Activated CD4-positive, alpha-beta memory T cell treated with anti-CD3 and anti-CD28 coated beads for 36 hours (primary cell): Measurements from ENCODE around the gene TEX29. TPM values are rescaled to one million over a fixed set of nuclear protein-coding genes. Genes with fewer than 3 reads are reported as not detected.

ENCODE experiments used
- CTCF ChIA-PET: fragments of 350-600 bp; sonication (Branson Sonifier 250); formaldehyde crosslinking; loops from one replicate; lab custom pipeline; 2021; ENCODE audit warnings: antibody characterized with exemption, inconsistent platforms; lab: Charles Lee
- POLR2A ChIA-PET: fragments of 350-600 bp; sonication (Branson Sonifier 250); formaldehyde crosslinking; loops from one replicate; lab custom pipeline; 2021; ENCODE audit warnings: antibody characterized with exemption; lab: Charles Lee
- DNase-seq: peaks from one replicate; pipeline ENCODE4 v3.0.0-alpha.2; 2020
- H3K27ac Mint-ChIP-seq: one replicate; pipeline ENCODE4 v1.8.0; 2021; ENCODE audit warnings: mixed read lengths
- H3K27me3 Mint-ChIP-seq: one replicate; pipeline ENCODE4 v1.8.0; 2021; ENCODE audit warnings: mixed read lengths
- H3K36me3 Mint-ChIP-seq: one replicate; pipeline ENCODE4 v1.8.0; 2021; ENCODE audit warnings: mixed read lengths
- H3K4me1 Mint-ChIP-seq: one replicate; pipeline ENCODE4 v1.8.0; 2021; ENCODE audit warnings: low read depth, mixed read lengths
- H3K4me3 Mint-ChIP-seq: one replicate; pipeline ENCODE4 v1.8.0; 2021; ENCODE audit warnings: mild to moderate bottlenecking, mixed read lengths
- H3K9me3 Mint-ChIP-seq: one replicate; pipeline ENCODE4 v1.8.0; 2021; ENCODE audit warnings: mixed read lengths
- intact Hi-C: fragments of 100-400 bp; cut with micrococcal nuclease; formaldehyde crosslinking; loops from one replicate; pipeline ENCODE4 v1.15.1; 2023
- total RNA-seq, 2 experiments: library from RNA; stranded (reverse); gene quantifications; one replicate each; pipeline ENCODE4 v1.2.3, GENCODE V29; 2021

Gene TEX29
- total RNA-seq, 2 experiments from 2014 or later = 0.39 to 0.43 TPM

- Mint-ChIP-seq H3K27ac (no peak overlapping the region), H3K36me3 (no peaks in the 10 kb centered on the region)
- DNase-seq = no peak
Measured at GRCh38 chr13:111371720-111372119, 51.3 kb downstream of the TEX29 start.

GRCh38 chr13:111372651-111373425 lies 52.4 kb downstream of the TEX29 start:
- intact Hi-C loops = no loop called here
- no peak for DNase-seq
- no peak overlapping the region for H3K4me3 Mint-ChIP-seq
- no peak overlapping the region for H3K27ac Mint-ChIP-seq
- ChIA-PET POLR2A (no interaction called here), CTCF (no interaction called here)
- no peaks in the 10 kb centered on the region for H3K9me3 Mint-ChIP-seq
- H3K36me3 Mint-ChIP-seq = no peaks in the 10 kb centered on the region
- H3K27me3 Mint-ChIP-seq = no peaks in the 10 kb centered on the region
- H3K4me1 Mint-ChIP-seq = no peaks in the 10 kb centered on the region

More at GRCh38 chr13:111371720-111372119, 51.3 kb downstream of the TEX29 start:
- POLR2A ChIA-PET = no interaction called here
- intact Hi-C loops = no loop called here
- CTCF ChIA-PET = no interaction called here
- no peaks in the 10 kb centered on the region for H3K27me3 Mint-ChIP-seq
- H3K9me3 Mint-ChIP-seq = no peaks in the 10 kb centered on the region
- no peaks in the 10 kb centered on the region for H3K4me1 Mint-ChIP-seq
- no peak overlapping the region for H3K4me3 Mint-ChIP-seq

GRCh38 chr13:111373486-111373885 lies 53.0 kb downstream of the TEX29 start:
- Mint-ChIP-seq H3K27me3 (no peaks in the 10 kb centered on the region), H3K9me3 (no peaks in the 10 kb centered on the region), H3K4me3 (no peak overlapping the region), H3K36me3 (no peaks in the 10 kb centered on the region), H3K27ac (no peak overlapping the region), H3K4me1 (no peaks in the 10 kb centered on the region)
- POLR2A ChIA-PET = no interaction called here
- no peak for DNase-seq
- CTCF ChIA-PET = no interaction called here
- intact Hi-C loops = no loop called here

- DNase-seq = no peak
- intact Hi-C loops = loop anchor here (10.0 kb wide), 1 partner anchor 316 kb away; no protein-coding TSS in a partner anchor
- Mint-ChIP-seq H3K27me3 (peaks cover 8% of the 10 kb centered on the region), H3K4me1 (peaks cover 12% of the 10 kb centered on the region), H3K27ac (no peak overlapping the region), H3K36me3 (no peaks in the 10 kb centered on the region), H3K9me3 (no peaks in the 10 kb centered on the region), H3K4me3 (no peak overlapping the region)
- ChIA-PET CTCF (interaction anchor here (0.7 kb wide), 1 partner anchor 46 kb away, joined by 3 read pairs; no protein-coding TSS in a partner anchor), POLR2A (no interaction called here)
Measured at GRCh38 chr13:111380431-111380830, 60.0 kb downstream of the TEX29 start.

- DNase-seq = no peak
- ChIA-PET CTCF (no interaction called here), POLR2A (no interaction called here)
- Mint-ChIP-seq H3K36me3 (no peaks in the 10 kb centered on the region), H3K9me3 (no peaks in the 10 kb centered on the region), H3K27ac (no peak overlapping the region), H3K4me3 (no peak overlapping the region), H3K4me1 (peaks cover 12% of the 10 kb centered on the region), H3K27me3 (peaks cover 8% of the 10 kb centered on the region)
- intact Hi-C loops = loop anchor here (10.0 kb wide), 1 partner anchor 318 kb away; no protein-coding TSS in a partner anchor
Measured at GRCh38 chr13:111382411-111382810, 62.0 kb downstream of the TEX29 start.

- no peaks in the 10 kb centered on the region for H3K36me3 Mint-ChIP-seq
- no peak overlapping the region for H3K4me3 Mint-ChIP-seq
- intact Hi-C loops = loop anchor here (10.0 kb wide), 1 partner anchor 318 kb away; no protein-coding TSS in a partner anchor
- DNase-seq = no peak
- H3K27ac Mint-ChIP-seq = no peak overlapping the region
- H3K9me3 Mint-ChIP-seq = no peaks in the 10 kb centered on the region
- peaks cover 8% of the 10 kb centered on the region for H3K27me3 Mint-ChIP-seq
- POLR2A ChIA-PET = no interaction called here
- H3K4me1 Mint-ChIP-seq = peaks cover 12% of the 10 kb centered on the region
- CTCF ChIA-PET = no interaction called here
Measured at GRCh38 chr13:111382877-111383276, 62.4 kb downstream of the TEX29 start.

- no peaks in the 10 kb centered on the region for H3K36me3 Mint-ChIP-seq
- intact Hi-C loops = loop anchor here (10.0 kb wide), 1 partner anchor 319 kb away; no protein-coding TSS in a partner anchor
- H3K27me3 Mint-ChIP-seq = peaks cover 12% of the 10 kb centered on the region
- no peaks in the 10 kb centered on the region for H3K9me3 Mint-ChIP-seq
- H3K27ac Mint-ChIP-seq = no peak overlapping the region
- ChIA-PET POLR2A (no interaction called here), CTCF (no interaction called here)
- no peak for DNase-seq
- H3K4me1 Mint-ChIP-seq = peaks cover 16% of the 10 kb centered on the region
- H3K4me3 Mint-ChIP-seq = no peak overlapping the region
Measured at GRCh38 chr13:111383591-111384440, 63.4 kb downstream of the TEX29 start.

- intact Hi-C loops = loop anchor here (10.0 kb wide), 1 partner anchor 320 kb away; no protein-coding TSS in a partner anchor
- Mint-ChIP-seq H3K36me3 (no peaks in the 10 kb centered on the region), H3K27ac (no peak overlapping the region), H3K9me3 (no peaks in the 10 kb centered on the region), H3K27me3 (peaks cover 16% of the 10 kb centered on the region), H3K4me1 (peaks cover 23% of the 10 kb centered on the region), H3K4me3 (no peak overlapping the region)
- ChIA-PET CTCF (no interaction called here), POLR2A (no interaction called here)
- peak; percentile 15 for DNase-seq
Measured at GRCh38 chr13:111384441-111385182, 64.2 kb downstream of the TEX29 start.

- Mint-ChIP-seq H3K36me3 (no peaks in the 10 kb centered on the region), H3K9me3 (no peaks in the 10 kb centered on the region), H3K27ac (no peak overlapping the region), H3K4me3 (no peak overlapping the region), H3K27me3 (peaks cover 16% of the 10 kb centered on the region), H3K4me1 (peaks cover 23% of the 10 kb centered on the region)
- POLR2A ChIA-PET = no interaction called here
- DNase-seq = no peak
- intact Hi-C loops = loop anchor here (10.0 kb wide), 1 partner anchor 321 kb away; no protein-coding TSS in a partner anchor
- CTCF ChIA-PET = no interaction called here
Measured at GRCh38 chr13:111385183-111385857, 64.9 kb downstream of the TEX29 start.

GRCh38 chr13:111387026-111387871 lies 66.8 kb downstream of the TEX29 start:
- ChIA-PET CTCF (no interaction called here), POLR2A (no interaction called here)
- intact Hi-C loops = loop anchor here (10.0 kb wide), 1 partner anchor 322 kb away; no protein-coding TSS in a partner anchor
- H3K9me3 Mint-ChIP-seq = no peaks in the 10 kb centered on the region
- H3K4me1 Mint-ChIP-seq = peaks cover 23% of the 10 kb centered on the region
- H3K4me3 Mint-ChIP-seq = no peak overlapping the region
- H3K36me3 Mint-ChIP-seq = no peaks in the 10 kb centered on the region
- H3K27ac Mint-ChIP-seq = no peak overlapping the region
- H3K27me3 Mint-ChIP-seq = peaks cover 12% of the 10 kb centered on the region
- DNase-seq = no peak
